Tibial nerve (tissue), 4 donors: Measurements from ENCODE around the gene PRKCD.
A peak's percentile ranks its signal among the peaks of the same experiment; 100 is the strongest.

Source experiments
- CTCF ChIP-seq, 5 experiments: fragments of 200-600 bp in 3 of 5; fragments of 450-650 bp in 2 of 5; sonication (generic) in 3 of 5; IDR thresholded peaks; one replicate each; pipeline ENCODE4 v1.5.1; 2016 to 2019; ENCODE audit warnings: antibody characterized with exemption in 5 of 5, mild to moderate bottlenecking in 3 of 5, moderate library complexity in 2 of 5
- EP300 ChIP-seq, 2 donors: sonication (generic); formaldehyde crosslinking; IDR thresholded peaks; one replicate each; pipeline ENCODE4 v1.6.1; 2017; ENCODE audit warnings: antibody characterized with exemption in 2 of 2, mild to moderate bottlenecking in 1 of 2

DNA sequence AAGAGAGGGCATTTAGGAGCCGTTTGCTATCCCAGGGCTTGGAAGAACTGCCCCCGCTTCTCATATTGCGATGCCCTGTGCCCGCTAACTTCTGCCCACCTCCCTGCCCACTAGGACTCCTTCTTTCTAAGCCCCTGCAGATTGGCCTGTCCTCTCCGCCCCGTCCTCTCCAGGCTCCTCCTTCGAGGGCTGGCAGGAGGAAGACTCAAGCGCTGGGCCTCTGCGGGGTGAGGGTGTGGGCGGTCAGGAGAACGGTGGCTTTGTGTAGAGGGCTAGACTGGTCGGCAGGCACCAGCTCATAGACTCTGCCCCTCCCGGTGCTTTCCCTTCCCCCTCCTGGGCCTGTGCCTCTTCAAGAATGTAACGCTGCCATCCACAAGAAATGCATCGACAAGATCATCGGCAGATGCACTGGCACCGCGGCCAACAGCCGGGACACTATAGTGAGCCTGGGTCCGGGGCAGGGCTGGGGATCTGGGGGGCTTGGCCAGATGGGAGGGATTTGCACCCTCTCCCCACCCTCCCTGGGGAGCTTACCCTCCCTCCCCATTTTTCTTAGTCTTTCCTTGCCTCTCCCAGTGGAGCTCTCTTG is 21.9 kb downstream of the PRKCD start:
- TF ChIP-seq CTCF (IDR thresholded peaks at IDR 0.05) (no peak), EP300 (IDR thresholded peaks at IDR 0.05) (peak in 1 of 2 donors; percentile 29)
